GM20000 (cell line): ENCODE results near the gene FREM2.

Experiments
- DNase-seq: peaks from one replicate; pipeline ENCODE4 v3.0.0; 2012; ENCODE audit warnings: low spot score
- TF ChIP-seq, protein P1 (sequence below): IDR thresholded peaks from 2 replicates; pipeline ENCODE4 v1.5.1; 2012; ENCODE audit warnings: mild to moderate bottlenecking, control low read depth; ENCODE audit errors: extremely low read depth, missing control alignments

Gene FREM2

DNA sequence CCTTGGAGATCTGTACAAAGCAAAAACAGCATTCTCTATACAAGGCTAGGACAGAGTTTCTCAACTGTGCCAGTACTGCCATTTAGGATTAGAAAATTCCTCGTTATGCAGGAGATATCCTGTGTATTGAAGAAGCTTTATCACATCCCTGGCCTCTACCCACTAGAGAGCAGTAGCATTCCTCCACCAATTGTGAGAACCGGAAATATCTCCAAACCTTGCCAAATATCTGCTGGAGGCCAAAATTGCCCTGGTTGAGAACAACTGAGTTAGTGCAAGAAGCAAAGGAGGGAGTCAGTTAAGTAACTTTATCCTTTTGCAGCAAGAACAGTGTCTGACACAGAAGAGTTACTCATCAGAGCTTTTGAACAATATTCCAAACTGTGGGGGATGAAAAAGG is 16.2 kb upstream of the FREM2 start:
- TF ChIP-seq, protein P1, sequence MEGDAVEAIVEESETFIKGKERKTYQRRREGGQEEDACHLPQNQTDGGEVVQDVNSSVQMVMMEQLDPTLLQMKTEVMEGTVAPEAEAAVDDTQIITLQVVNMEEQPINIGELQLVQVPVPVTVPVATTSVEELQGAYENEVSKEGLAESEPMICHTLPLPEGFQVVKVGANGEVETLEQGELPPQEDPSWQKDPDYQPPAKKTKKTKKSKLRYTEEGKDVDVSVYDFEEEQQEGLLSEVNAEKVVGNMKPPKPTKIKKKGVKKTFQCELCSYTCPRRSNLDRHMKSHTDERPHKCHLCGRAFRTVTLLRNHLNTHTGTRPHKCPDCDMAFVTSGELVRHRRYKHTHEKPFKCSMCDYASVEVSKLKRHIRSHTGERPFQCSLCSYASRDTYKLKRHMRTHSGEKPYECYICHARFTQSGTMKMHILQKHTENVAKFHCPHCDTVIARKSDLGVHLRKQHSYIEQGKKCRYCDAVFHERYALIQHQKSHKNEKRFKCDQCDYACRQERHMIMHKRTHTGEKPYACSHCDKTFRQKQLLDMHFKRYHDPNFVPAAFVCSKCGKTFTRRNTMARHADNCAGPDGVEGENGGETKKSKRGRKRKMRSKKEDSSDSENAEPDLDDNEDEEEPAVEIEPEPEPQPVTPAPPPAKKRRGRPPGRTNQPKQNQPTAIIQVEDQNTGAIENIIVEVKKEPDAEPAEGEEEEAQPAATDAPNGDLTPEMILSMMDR, result no peak

DNA sequence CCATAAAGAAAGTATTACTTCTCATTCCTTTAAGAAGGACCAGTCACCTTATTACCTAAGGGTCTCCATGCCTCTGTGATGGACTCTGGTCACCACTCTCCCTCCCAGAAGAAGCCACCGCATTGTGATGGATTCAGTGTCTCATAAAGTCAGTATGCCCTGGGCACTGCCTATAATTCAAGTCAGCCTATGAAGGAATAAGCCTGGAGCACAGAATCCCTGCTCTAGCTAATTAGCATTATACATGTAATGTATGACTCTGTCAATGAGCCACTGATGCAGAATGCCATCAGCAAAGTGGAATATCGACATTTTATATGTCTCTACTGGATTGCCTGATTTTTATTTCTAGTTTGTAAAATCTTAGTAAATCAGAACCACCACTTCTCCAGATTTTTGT is 14.9 kb upstream of the FREM2 start:
- TF ChIP-seq, protein P1, result no peak
- no peak for DNase-seq

More for the DNA sequence above, 16.2 kb upstream of the FREM2 start:
- DNase-seq, result no peak

DNA sequence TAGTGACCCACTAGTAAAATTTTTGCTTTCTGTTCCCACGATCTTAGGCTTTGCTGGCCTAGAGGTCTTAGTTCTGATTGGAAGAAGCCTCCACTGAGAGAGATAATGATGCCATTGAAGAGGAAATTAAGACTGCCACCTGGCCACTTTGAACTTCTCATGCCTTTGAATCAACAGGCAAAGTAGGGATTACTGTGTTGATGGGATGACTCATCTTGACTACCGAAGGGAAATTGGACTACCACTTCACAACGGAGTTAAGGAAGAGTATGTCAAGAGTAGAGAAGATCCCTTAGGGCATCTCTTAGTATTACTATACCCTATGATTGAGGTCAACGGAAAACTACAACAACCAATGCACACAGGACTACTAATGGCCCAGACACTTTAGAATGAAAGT is 12.7 kb upstream of the FREM2 start:
- no peak for DNase-seq
- TF ChIP-seq, protein P1, result no peak

DNA sequence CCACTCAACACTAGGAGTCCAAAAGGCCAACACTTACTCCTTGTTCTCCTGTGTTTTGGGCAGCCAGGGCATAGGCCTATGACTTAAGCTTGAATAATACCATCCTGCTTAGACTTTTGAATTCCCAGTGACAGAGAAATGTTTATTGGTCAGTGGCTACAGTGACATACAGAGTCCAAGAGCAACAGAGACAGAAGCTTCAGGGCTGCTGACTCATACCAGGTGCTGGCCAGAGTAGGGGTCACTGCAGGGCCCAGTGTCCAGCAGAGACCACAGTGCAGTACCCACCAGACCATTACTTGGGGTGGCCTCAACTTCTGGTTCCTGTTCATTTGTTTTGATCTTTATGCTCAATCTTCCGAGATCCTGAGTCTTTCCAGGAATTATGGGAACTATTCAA is 6.0 kb upstream of the FREM2 start:
- TF ChIP-seq, protein P1, result no peak
- DNase-seq, result no peak

DNA sequence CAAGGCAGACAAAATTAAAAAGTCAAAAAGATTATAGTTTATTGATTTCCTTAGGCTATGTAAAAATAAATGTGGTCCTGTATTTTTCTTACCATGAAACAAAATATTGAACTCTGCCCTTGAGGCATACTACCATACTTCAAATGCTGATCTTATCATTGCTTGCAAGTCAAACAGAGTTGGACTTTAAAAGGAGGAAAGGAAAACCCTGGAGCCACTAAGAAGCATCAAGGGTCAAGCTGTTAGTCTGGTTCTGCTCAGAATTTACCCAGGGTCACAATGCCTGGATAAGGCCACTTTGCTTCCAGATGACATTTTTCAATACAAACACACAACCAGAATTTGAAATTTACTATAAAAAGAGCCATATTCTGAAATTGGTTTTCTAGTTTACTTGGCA is 2.2 kb upstream of the FREM2 start:
- TF ChIP-seq, protein P1, result no peak
- no peak for DNase-seq

DNA sequence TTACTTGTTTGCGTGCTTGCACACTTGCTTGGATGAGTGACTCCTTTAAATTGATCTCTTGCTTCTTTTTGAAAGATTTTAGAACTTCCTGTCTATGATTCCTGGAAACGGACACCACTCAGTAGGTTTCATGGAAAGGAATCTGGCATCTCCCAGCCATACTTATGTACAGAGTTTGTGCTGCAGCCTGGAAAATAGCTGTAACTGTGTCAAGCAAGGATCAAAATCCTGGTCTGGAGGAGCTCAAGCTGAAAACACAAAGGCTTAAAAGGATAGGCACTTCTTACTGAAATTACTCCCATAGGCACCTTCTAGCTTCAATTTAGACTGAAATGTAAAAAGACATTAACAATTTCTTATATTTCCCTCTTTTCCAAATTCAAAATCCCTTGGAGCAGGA is 1.4 kb upstream of the FREM2 start:
- no peak for DNase-seq

DNA sequence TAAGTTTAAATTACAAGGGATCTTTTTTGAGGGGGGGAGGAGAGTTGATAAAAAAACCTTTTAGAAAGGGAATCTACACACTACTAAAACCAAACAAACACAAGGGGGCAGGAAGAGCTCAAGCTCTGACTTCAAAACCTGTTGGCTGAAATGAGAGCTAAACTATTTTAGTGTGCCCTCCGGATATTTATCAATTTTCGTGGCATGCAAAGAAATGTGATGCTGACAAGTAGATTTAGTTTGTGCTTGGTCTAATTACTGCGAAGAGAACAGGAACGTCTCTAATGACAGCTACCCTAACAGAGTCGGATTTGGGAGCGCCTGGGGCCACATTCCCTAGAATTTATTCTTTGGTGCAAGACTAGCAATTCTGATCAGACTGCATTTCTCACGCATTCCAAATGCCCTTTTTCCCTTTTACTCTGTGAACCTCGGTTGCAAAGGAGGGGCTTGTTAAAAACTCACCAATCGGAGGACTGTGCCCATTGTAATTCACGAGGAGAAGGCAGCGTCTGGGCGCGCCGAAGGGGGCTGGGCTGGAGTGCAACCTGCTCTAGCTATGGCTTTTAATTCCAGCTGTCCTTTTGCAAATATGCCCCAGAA is 802 bp upstream of the FREM2 start:
- no peak for DNase-seq

More for the DNA sequence above, 1.4 kb upstream of the FREM2 start:
- TF ChIP-seq, protein P1, result no peak

More for the DNA sequence above, 802 bp upstream of the FREM2 start:
- TF ChIP-seq, protein P1, result no peak
